GM19455 (cell line): Measurements from ENCODE around the gene SRC.

Experiments
- ATAC-seq: cut with Tn5 transposase; IDR thresholded peaks from one replicate; pipeline ENCODE4 v1.9.1; 2021; ENCODE audit not compliant: unreplicated experiment

SRC gene

GRCh38 chr20:37345339-37346235 is at the start of gene SRC:
SRC (plus strand) TSS chr20:37346140; CDS start chr20:37384154, 38,014 bp downstream.
- no peak for ATAC-seq

GRCh38 chr20:37296371-37296770 is 49.6 kb upstream of the SRC start:
- no peak for ATAC-seq

GRCh38 chr20:37297066-37297736 is 48.7 kb upstream of the SRC start:
- ATAC-seq: no peak

- no peak for ATAC-seq
Measured at GRCh38 chr20:37298190-37298939, 47.6 kb upstream of the SRC start.

- no peak for ATAC-seq
Measured at GRCh38 chr20:37299718-37300528, 46.0 kb upstream of the SRC start.

GRCh38 chr20:37301120-37301519 is 44.8 kb upstream of the SRC start:
- ATAC-seq: no peak

GRCh38 chr20:37301558-37301957 is 44.4 kb upstream of the SRC start:
- ATAC-seq: no peak

GRCh38 chr20:37302981-37303380 is 43.0 kb upstream of the SRC start:
- no peak for ATAC-seq

- ATAC-seq: no peak
Measured at GRCh38 chr20:37303637-37304036, 42.3 kb upstream of the SRC start.

- ATAC-seq: no peak
Measured at GRCh38 chr20:37305079-37305478, 40.9 kb upstream of the SRC start.

GRCh38 chr20:37305839-37306238 is 40.1 kb upstream of the SRC start:
- no peak for ATAC-seq

GRCh38 chr20:37308086-37309050 is 37.6 kb upstream of the SRC start:
- peak; percentile 96 for ATAC-seq

- no peak for ATAC-seq
Measured at GRCh38 chr20:37309290-37309689, 36.6 kb upstream of the SRC start.

GRCh38 chr20:37309936-37310590 is 35.9 kb upstream of the SRC start:
- no peak for ATAC-seq

GRCh38 chr20:37310951-37311350 is 35.0 kb upstream of the SRC start:
- no peak for ATAC-seq

GRCh38 chr20:37311710-37312355 is 34.1 kb upstream of the SRC start:
- no peak for ATAC-seq

GRCh38 chr20:37313546-37314091 is 32.3 kb upstream of the SRC start:
- ATAC-seq: no peak

GRCh38 chr20:37314099-37314498 is 31.8 kb upstream of the SRC start:
- ATAC-seq: no peak
